H1 (cell line): ENCODE data around the gene PIAS2.

Source experiments
- CTCF ChIP-seq, 3 experiments: IDR thresholded peaks; 1 replicate in 2 of 3; 2 replicates in 1 of 3; pipeline versions ENCODE4 v1.5.1 to v1.6.1; 2011; ENCODE audit warnings: low read length in 3 of 3, mild to moderate bottlenecking in 3 of 3, inconsistent platforms in 2 of 3, low read depth in 1 of 3, moderate library complexity in 1 of 3; ENCODE audit not compliant: insufficient read depth in 1 of 3; ENCODE audit errors: control extremely low read depth in 1 of 3
- EZH2 ChIP-seq: fragments of 200-600 bp; sonication (generic); IDR thresholded peaks from 2 replicates; pipeline ENCODE4 v1.7.1; 2012; ENCODE audit warnings: low read depth, mild to moderate bottlenecking, moderate library complexity, low read length, inconsistent platforms; ENCODE audit not compliant: severe bottlenecking
- JUND ChIP-seq: IDR thresholded peaks from 2 replicates; pipeline ENCODE4 v1.6.1; 2011; ENCODE audit warnings: mild to moderate bottlenecking, improper control_type of control experiment, low read length
- POLR2A ChIP-seq, 2 experiments: IDR thresholded peaks; 1 replicate in 1 of 2; 2 replicates in 1 of 2; pipeline ENCODE4 v1.6.1; 2011; ENCODE audit warnings: low read depth in 2 of 2, low read length in 2 of 2, mild to moderate bottlenecking in 2 of 2; ENCODE audit errors: control extremely low read depth in 1 of 2
- RFX5 ChIP-seq: IDR thresholded peaks from 2 replicates; pipeline ENCODE4 v1.6.1; 2011; ENCODE audit warnings: low read depth, low read length, improper control_type of control experiment, borderline replicate concordance
- YY1 ChIP-seq: IDR thresholded peaks from 2 replicates; pipeline ENCODE4 v1.6.1; 2011; ENCODE audit warnings: low read depth, mild to moderate bottlenecking, low read length
- TF ChIP-seq, protein P1 (sequence below): IDR thresholded peaks from 2 replicates; pipeline ENCODE4 v1.6.1; 2011; ENCODE audit warnings: low read depth, mild to moderate bottlenecking, low read length; ENCODE audit not compliant: insufficient read depth

DNA sequence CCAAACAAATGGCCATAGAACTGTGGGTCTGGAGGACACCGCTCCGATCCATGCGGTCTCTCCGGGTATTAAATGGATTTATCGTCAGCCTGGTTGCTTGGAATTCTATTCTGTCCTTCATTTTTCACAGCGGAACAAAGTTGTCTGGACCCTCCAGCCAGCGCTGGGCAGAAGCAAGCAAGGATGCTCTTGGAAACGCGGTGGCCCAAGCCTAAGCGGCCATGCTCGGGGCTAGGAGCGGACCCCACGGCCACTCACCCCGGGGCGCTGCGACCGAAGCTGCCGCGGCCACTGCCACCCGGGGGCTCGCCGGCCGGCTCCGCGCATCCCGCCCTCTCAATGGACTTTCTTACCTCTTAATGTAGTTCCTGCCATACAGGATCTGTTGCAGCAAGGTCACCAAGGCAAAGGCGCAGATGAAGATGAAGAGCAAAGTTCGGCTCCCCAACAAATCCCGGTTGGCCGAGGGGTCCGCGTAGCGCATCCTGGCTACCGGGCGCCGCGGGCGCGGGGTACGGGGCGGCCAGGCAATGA lies 161.2 kb downstream of the PIAS2 start:
- peak; percentile 70 for TF ChIP-seq EZH2
- no peak for TF ChIP-seq POLR2A (IDR thresholded peaks at IDR 0.05; ENCODE audit: control extremely low read depth in 1 of 2, low read depth in 2 of 2, low read length in 2 of 2)
- no peak for TF ChIP-seq RFX5
- TF ChIP-seq, protein P1, sequence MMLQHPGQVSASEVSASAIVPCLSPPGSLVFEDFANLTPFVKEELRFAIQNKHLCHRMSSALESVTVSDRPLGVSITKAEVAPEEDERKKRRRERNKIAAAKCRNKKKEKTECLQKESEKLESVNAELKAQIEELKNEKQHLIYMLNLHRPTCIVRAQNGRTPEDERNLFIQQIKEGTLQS: no peak
- TF ChIP-seq CTCF (IDR thresholded peaks at IDR 0.05; ENCODE audit: control extremely low read depth in 1 of 3, insufficient read depth in 1 of 3, low read depth in 1 of 3, low read length in 3 of 3): no peak
- TF ChIP-seq JUND: no peak
- no peak for TF ChIP-seq YY1
